HG02938 (cell line): ENCODE measurements around the gene USP48.
"Not testable (repeated sequence)": the region's sequence is repeated elsewhere in the genome, so short reads cannot be mapped to it uniquely, and the experiment has no call there.

Experiments used
- ATAC-seq: cut with Tn5 transposase; IDR thresholded peaks from one replicate; pipeline ENCODE4 v1.9.1; 2021; ENCODE audit warnings: mild to moderate bottlenecking, moderate library complexity; ENCODE audit not compliant: unreplicated experiment

Gene USP48

DNA sequence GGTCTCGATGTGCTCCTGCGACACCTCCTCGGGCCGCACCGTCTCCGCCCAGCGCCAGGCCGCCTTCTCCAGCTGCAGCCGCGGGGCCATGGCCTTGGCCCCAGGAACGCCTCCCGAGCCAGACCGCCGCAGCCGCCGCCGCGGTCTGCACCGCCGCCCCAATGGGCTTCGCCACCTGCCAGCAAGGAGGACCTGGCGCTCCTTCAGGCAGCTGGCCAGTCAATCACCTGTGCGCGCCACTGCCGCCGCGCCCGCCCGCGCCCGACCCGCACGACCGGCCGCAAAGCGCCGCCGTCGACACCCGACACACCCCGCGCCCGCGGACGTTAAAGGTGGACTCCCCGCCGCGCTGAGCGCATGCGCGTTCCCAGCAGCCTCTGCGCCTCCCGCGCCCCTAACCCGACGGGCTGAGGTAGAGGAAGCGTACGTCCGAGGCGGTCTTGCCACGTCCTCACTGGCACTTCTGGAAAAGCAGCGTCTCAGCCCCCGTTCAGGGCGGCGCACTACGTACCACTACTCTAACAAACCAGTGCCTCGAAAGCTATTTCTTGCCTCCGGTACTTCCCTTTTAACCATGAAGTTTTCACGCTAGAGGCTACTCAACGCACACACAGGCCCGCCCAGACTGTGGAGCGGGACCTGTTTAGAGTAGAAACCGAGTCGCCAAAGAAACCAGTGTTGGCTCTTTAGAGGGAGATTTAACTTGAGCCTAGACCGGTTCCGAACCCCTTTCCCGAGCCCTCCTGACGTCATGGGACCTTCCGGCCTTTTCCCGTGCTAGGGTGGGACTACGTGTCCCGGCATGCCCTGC lies at the start of gene USP48:
TSS of gene USP48 (minus strand) at position 282 of the 811 bp plus-strand sequence. CDS start at position 90, 192 bp downstream.
- ATAC-seq: peak; percentile 55

GRCh38 chr1:21831454-21831970 lies 48.6 kb upstream of the USP48 start:
- no peak for ATAC-seq

GRCh38 chr1:21830792-21831453 lies 48.0 kb upstream of the USP48 start:
- ATAC-seq: no peak

DNA sequence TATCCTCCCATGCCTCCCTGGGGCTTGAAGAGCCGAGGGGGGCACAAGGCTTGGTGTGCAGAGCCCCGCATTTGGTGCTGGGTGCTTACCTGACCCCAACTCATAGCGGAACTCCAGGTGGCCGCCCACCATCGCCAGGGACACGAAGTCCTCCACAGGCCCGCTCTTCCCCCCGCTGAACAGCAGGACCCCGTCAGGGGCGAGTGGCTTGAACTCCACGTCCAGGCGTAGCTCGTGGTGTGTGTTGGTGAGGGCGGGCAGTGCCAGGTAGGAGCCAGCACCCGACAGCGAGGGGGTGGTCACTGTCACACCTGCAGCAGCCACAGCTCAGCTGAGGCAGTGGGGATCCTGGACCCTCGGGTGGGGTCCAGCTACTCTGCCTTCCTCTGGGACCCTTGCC lies 46.3 kb upstream of the USP48 start:
- no peak for ATAC-seq

GRCh38 chr1:21828506-21829210 lies 45.7 kb upstream of the USP48 start:
- no peak for ATAC-seq

DNA sequence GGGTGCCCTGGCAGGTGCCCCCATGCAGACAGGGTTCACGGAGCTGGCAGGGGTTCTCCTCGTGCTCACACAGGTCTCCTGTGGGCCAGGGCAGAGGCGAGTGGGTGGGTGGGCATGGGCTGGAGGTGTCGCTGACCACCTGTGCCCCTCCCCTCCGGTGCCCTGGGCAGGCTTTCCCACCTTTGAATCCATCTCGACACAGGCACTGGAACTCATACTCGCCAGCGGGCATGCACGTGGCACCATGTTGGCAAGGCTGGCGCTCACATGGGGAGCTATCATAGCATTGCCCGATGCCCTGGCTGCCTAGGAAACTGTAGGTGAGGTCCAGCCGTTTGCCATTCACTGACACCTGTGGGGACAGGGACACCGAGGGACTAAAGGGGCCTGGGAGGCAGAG lies 45.1 kb upstream of the USP48 start:
- no peak for ATAC-seq

DNA sequence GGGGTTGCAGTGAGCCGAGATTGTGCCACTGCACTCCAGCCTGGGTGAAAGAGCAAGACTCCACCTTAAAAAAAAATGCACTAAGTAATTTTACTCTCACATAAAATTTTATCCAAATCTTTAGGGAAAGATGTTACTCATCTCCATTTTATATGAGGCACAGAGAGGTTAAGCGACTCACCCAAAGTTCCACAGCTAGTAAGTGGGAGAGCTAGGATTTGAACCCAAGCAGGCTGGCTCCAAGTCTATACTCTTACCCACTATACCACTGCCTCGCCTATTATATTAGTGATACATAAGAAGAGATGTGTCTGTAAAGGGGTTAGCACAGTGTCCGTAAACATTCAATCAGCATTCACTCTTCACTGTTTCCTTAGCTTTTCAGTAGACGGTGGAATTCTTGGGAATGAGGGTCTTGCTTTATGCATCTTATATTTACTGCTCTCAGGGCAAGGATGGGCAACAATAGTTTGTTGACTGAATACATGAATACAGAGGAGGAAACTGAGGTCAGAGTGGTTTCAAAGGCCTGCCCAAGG lies 44.3 kb upstream of the USP48 start:
- no peak for ATAC-seq

- not testable (repeated sequence) for ATAC-seq
Measured at GRCh38 chr1:21826694-21827093, 43.7 kb upstream of the USP48 start.

- no peak for ATAC-seq
Measured at GRCh38 chr1:21825393-21825792, 42.4 kb upstream of the USP48 start.

GRCh38 chr1:21824926-21825325 lies 42.0 kb upstream of the USP48 start:
- no peak for ATAC-seq

- no peak for ATAC-seq
Measured at GRCh38 chr1:21823980-21824702, 41.2 kb upstream of the USP48 start.

DNA sequence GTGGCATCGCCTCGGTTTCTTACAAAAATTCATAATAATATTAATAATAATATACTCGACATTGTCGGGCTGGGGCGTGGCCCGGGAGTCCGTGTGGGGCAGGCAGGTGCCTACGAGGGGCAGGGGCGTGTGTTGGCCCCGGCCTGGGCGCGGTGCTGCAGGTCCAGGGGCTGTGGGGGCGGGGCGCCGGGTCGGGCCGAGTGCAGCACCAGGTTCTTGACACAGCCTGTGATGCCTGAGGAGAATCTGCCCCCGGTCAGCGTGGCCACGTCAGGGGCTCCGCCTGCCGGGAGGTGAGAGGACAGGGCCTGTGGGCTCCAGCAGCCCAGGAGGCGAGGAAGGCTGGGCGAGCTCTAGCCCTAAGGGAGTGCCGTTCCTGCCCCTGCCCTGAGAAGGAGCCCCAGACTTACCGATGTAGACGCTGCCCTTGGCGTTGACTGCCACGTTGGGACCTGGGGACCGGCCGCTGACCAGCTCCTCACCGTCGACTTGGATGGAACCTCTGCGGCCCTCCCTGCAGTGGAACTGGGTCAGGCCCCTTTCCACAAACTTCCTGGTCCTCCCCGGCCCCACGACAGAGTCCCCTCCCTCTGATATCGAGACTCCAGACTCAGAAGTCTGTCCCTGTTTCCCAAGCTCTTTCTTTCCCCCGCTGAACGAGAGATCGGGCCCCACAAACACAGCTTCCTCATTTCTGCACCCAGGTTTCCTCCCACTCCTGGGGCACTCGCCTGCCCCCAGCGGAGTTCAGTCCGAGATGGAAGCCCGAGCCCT lies 40.4 kb upstream of the USP48 start:
- no peak for ATAC-seq

- ATAC-seq: no peak
Measured at GRCh38 chr1:21822349-21822748, 39.4 kb upstream of the USP48 start.

DNA sequence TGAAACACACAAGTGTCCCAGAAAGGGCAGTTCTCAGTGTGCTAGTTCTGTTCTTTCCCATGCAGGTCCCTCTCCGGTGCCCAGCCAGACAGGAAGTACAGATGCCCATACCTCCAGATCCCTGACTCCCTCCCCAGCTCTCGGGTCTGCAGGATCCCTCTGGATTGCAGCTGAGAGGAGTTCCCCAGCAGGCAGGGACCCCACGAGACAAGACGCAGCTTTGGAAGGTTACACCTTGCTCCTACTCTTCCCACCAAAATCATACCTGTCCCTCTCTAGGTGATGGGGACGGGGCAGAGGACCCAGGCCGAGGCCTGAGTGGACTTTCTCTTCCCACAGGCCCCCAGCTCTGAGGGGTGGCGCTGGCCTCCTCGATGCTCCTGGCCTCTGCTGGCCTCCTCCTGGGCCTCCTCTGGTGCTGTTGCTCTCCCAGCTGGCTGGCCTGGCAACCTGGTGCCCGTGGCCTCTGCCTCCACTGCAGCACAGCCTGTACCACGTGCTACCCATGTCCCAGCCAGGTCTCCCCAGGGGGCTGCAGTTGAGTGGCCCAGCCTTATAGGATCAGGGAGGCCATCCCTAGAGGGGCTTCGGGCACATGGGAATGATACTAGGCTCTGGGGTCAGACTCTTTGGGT lies 38.6 kb upstream of the USP48 start:
- ATAC-seq: no peak

- no peak for ATAC-seq
Measured at GRCh38 chr1:21820597-21821232, 37.8 kb upstream of the USP48 start.

GRCh38 chr1:21818656-21819055 lies 35.7 kb upstream of the USP48 start:
- ATAC-seq: no peak

DNA sequence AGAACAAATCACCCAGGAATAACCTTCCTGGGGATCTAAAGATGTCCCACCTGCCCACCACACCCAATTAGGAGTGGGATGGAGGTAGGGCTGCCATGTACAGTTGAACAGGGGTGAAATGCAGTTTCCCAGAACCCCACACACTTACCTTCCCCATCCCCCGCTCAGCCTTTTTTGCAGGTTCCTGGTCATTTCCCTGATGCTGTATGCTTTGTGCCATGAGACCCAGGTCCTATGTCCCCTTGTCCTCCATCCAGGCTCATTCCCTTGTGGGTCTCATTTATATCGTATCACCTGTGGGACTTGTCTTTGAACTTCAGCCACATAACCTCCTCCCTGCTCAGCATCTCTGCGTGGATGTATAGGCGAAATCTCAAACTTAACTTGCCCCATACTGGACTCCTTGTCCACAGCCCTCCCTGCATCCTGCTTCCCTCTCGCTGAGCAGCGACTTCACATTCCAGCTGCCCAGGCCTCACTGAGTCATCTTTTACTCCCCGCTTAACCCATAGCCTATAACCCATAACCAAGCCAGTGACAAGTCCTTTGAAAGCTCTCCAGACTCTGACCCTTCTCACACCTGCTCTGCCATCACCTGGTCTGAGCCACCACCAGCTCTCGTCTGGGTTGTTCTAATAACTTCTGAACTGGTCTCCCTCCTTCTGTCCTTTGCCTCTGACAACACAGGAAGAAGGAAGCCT lies 33.8 kb upstream of the USP48 start:
- no peak for ATAC-seq

DNA sequence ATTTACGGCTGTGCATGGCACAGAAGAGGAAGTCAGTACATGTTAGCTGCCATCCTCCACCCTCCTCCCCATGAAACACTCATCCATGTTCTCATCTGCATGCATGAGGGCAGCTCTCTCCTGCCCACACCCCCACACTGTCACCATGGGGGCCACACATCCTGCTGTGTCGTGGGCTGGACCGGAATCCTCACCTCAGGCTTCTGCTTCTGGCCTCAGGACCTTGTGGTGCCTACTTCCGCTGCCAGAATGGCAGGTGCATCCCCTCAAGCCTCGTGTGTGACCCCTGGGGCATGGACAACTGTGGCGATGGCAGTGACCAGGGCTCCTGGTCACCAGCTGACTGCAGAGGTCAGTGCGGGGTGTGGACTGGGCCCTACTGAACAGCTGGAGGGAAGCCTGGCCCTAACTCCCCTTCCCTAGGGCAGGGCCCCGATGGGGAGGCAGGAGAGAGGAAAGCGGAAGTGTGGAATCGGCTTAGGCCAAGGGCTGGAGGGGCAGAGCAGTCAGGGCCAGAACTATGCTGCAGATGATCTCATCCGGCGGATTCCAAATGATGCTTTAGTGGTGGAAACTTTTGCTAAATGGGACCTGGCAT lies 32.9 kb upstream of the USP48 start:
- ATAC-seq: no peak
